ENCODE results near the gene ZNF609.
"Not testable (repeated sequence)": the region's sequence is repeated elsewhere in the genome, so short reads cannot be mapped to it uniquely, and the experiment has no call there.

ZNF609 gene

GRCh38 chr15:64596701-64597476 lies 136.5 kb downstream of the ZNF609 start:
- Mint-ChIP-seq H3K9me3 (no peaks in the 10 kb centered on the region), H3K36me3 (no peaks in the 10 kb centered on the region), H3K4me3 (peak overlapping the region; percentile 34), H3K27me3 (no peaks in the 10 kb centered on the region), H3K4me1 (peaks cover 47% of the 10 kb centered on the region), H3K27ac (peak overlapping the region; percentile 75)
- ATAC-seq, result peak; percentile 34

DNA sequence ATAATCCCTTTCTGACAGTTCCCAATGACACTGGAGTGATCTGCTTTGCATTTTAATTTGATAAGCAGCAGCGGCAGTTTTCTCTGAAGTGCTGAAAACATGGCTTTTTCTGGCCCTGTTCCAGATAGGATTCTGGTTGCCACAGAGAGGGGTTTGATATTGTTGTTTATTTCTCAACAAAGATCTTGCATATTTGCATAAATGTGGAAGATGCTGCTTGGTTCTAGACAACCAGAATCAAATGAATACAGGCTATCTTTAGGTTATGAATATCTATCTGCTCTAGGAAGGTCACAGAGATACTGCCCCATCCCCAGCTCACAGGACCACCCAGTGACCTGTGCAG lies 137.1 kb downstream of the ZNF609 start:
- Mint-ChIP-seq H3K4me1 (peaks cover 53% of the 10 kb centered on the region), H3K36me3 (no peaks in the 10 kb centered on the region)
- ATAC-seq, result no peak

GRCh38 chr15:64599226-64599625 lies 138.8 kb downstream of the ZNF609 start:
- Mint-ChIP-seq H3K27me3 (no peaks in the 10 kb centered on the region), H3K9me3 (no peaks in the 10 kb centered on the region), H3K4me1 (peaks cover 53% of the 10 kb centered on the region), H3K36me3 (no peaks in the 10 kb centered on the region), H3K27ac (peak overlapping the region; percentile 5), H3K4me3 (no peak overlapping the region)
- ATAC-seq, result no peak

More for the DNA sequence above, 137.1 kb downstream of the ZNF609 start:
- Mint-ChIP-seq H3K9me3 (no peaks in the 10 kb centered on the region), H3K4me3 (no peak overlapping the region), H3K27ac (peak overlapping the region; percentile 75), H3K27me3 (no peaks in the 10 kb centered on the region)

- H3K27ac Mint-ChIP-seq, result peak overlapping the region; percentile 5
Measured at GRCh38 chr15:64599716-64600115, 139.3 kb downstream of the ZNF609 start.

GRCh38 chr15:64600794-64601193 lies 140.4 kb downstream of the ZNF609 start:
- no peak overlapping the region for H3K4me3 Mint-ChIP-seq
- peaks cover 54% of the 10 kb centered on the region for H3K4me1 Mint-ChIP-seq
- no peak for ATAC-seq
- H3K27me3 Mint-ChIP-seq, result no peaks in the 10 kb centered on the region
- H3K27ac Mint-ChIP-seq, result no peak overlapping the region
- no peaks in the 10 kb centered on the region for H3K9me3 Mint-ChIP-seq
- H3K36me3 Mint-ChIP-seq, result no peaks in the 10 kb centered on the region

More at GRCh38 chr15:64599716-64600115, 139.3 kb downstream of the ZNF609 start:
- ATAC-seq, result no peak
- Mint-ChIP-seq H3K4me1 (peaks cover 54% of the 10 kb centered on the region), H3K27me3 (no peaks in the 10 kb centered on the region), H3K36me3 (no peaks in the 10 kb centered on the region), H3K9me3 (no peaks in the 10 kb centered on the region), H3K4me3 (no peak overlapping the region)

- peaks cover 42% of the 10 kb centered on the region for H3K4me1 Mint-ChIP-seq
- no peaks in the 10 kb centered on the region for H3K36me3 Mint-ChIP-seq
- no peak overlapping the region for H3K27ac Mint-ChIP-seq
- no peak overlapping the region for H3K4me3 Mint-ChIP-seq
- no peaks in the 10 kb centered on the region for H3K9me3 Mint-ChIP-seq
- no peak for ATAC-seq
- H3K27me3 Mint-ChIP-seq, result no peaks in the 10 kb centered on the region
Measured at GRCh38 chr15:64604319-64604718, 143.9 kb downstream of the ZNF609 start.

GRCh38 chr15:64607416-64607815 lies 147.0 kb downstream of the ZNF609 start:
- H3K36me3 Mint-ChIP-seq, ATAC-seq, H3K27ac Mint-ChIP-seq, H3K27me3 Mint-ChIP-seq, H3K4me3 Mint-ChIP-seq, H3K9me3 Mint-ChIP-seq: not testable (repeated sequence)
- peaks cover 27% of the 10 kb centered on the region for H3K4me1 Mint-ChIP-seq

DNA sequence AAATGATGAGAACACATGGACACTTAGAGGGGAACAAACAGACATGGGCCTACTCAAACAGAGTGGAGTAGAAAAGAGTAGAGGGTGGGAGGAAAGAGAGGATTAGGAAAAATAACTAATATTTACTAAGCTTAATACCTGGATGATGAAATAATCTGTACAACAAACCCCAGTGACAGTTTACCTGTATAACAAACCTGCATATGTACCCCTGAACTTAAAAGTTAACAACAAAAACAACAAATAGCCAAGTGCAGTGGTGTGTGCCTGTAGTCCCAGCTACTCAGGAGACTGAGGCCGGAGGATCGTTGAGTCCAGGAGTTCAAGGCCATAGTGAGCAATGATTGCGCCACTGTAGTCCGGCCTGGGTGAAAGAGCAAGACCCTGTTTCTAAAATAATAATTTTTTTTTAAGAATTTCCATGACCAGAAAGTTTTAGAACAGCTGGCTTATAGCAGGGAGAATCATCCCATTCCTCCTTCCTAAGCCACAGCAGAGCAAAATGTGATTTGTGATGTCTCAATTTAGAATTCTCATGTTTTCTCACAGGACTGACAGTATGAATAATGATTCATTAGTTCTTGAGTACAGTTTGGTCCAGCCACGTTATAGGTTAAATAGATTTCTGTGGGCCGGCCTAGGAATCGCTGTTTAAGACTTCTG lies 150.0 kb downstream of the ZNF609 start:
- H3K4me1 Mint-ChIP-seq, result peaks cover 19% of the 10 kb centered on the region
- no peak for ATAC-seq
- peak overlapping the region; percentile 49 for H3K27ac Mint-ChIP-seq
- H3K9me3 Mint-ChIP-seq, result no peaks in the 10 kb centered on the region
- H3K36me3 Mint-ChIP-seq, result no peaks in the 10 kb centered on the region
- no peak overlapping the region for H3K4me3 Mint-ChIP-seq
- no peaks in the 10 kb centered on the region for H3K27me3 Mint-ChIP-seq

DNA sequence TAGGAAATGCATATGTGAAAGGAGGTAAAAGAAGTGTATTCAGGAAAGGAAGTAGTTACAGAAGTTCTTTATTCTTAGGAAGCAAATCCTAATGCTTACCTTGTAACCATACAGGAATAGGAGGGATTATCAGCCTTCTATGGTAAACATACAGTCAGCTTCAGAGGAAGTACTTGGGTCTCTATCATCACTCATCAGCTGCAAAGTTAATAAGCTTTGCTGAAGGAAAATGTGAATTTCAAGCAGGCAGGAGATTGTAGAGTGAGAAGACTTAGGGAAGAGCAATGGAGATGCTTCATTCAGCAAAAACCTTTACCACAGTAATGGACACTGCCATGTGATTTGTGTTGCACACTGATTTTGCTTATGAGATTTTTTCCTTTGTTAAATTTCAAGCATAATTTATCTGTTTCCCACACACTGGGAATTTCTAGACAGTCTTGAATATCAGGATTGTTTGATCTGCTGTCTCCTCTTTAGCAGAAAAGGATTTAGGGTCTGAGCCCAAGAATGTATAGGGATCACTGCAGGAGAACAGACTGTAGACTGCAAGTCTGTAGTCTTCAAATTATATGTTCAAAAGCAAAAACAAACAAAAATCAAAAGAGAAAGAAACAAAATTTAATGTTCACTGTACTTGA lies 150.8 kb downstream of the ZNF609 start:
- H3K27ac Mint-ChIP-seq, result peak overlapping the region; percentile 49
- no peak for ATAC-seq
- no peaks in the 10 kb centered on the region for H3K27me3 Mint-ChIP-seq
- peaks cover 19% of the 10 kb centered on the region for H3K4me1 Mint-ChIP-seq
- H3K36me3 Mint-ChIP-seq, result no peaks in the 10 kb centered on the region
- H3K4me3 Mint-ChIP-seq, result no peak overlapping the region
- no peaks in the 10 kb centered on the region for H3K9me3 Mint-ChIP-seq

DNA sequence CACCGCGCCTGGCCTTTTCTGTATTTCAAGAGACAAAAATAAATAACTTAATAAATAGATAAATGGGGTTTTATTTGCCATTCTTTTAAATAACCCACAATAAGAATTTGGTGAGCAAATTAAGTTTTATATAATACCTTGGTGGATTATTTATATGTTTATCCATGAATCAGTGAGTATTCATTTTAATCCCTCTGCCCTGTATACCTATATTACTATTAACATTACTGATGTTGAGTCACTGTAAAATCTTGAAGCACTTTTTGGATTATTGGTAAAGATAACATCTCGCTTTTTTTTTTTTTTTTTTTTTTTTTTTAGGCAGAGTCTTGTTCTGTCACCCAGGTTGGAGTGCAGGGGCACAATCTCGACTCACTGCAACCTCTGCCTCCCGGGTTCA lies 154.1 kb downstream of the ZNF609 start:
- no peaks in the 10 kb centered on the region for H3K27me3 Mint-ChIP-seq
- no peaks in the 10 kb centered on the region for H3K36me3 Mint-ChIP-seq
- ATAC-seq, result no peak
- peaks cover 24% of the 10 kb centered on the region for H3K4me1 Mint-ChIP-seq
- no peak overlapping the region for H3K27ac Mint-ChIP-seq
- no peaks in the 10 kb centered on the region for H3K9me3 Mint-ChIP-seq
- H3K4me3 Mint-ChIP-seq, result no peak overlapping the region

DNA sequence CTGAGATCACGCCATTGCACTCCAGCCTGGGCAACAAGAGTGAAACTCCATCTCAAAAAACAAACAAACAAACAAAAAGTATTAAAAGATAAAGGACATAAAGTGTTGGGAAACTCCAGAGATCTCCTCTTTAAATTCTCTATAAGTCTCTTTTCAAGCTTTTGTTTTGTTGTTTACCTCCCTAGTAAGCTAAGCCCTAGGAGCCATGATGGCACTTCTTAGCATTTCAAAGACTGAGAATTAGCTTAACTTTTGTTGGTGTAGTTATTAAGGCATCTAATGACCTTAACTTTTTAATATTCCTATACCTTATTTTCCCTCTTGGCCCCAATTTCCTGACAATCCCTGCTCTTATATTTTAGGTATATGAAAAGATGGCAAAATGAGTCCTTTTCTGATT lies 157.3 kb downstream of the ZNF609 start:
- Mint-ChIP-seq H3K27ac (no peak overlapping the region), H3K36me3 (no peaks in the 10 kb centered on the region)

DNA sequence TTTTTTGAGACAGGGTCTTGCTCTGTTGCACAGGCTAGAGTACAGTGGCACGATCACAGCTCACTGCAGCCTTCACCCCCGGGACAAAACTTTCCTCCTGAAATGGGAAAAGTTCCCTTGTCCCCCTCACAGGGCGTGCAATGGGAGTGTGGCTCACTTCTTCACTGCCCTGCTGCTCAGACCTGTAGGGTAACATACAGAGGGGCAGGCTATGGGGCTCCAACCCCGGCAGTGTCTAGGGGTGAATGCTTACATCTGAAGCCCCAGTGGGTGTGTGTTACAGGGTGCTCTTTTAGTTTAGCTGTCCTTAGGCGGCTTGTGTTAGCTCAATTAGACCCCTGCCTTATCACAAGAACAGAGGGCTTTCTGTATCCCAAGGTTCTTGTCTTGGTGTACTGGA lies 157.8 kb downstream of the ZNF609 start:
- Mint-ChIP-seq H3K4me3 (no peak overlapping the region), H3K4me1 (peaks cover 44% of the 10 kb centered on the region), H3K27me3 (no peaks in the 10 kb centered on the region), H3K36me3 (no peaks in the 10 kb centered on the region), H3K27ac (peak overlapping the region; percentile 66), H3K9me3 (no peaks in the 10 kb centered on the region)
- ATAC-seq, result no peak

More for the DNA sequence above, 157.3 kb downstream of the ZNF609 start:
- Mint-ChIP-seq H3K4me3 (no peak overlapping the region), H3K27me3 (no peaks in the 10 kb centered on the region), H3K9me3 (no peaks in the 10 kb centered on the region), H3K4me1 (peaks cover 40% of the 10 kb centered on the region)
- no peak for ATAC-seq

DNA sequence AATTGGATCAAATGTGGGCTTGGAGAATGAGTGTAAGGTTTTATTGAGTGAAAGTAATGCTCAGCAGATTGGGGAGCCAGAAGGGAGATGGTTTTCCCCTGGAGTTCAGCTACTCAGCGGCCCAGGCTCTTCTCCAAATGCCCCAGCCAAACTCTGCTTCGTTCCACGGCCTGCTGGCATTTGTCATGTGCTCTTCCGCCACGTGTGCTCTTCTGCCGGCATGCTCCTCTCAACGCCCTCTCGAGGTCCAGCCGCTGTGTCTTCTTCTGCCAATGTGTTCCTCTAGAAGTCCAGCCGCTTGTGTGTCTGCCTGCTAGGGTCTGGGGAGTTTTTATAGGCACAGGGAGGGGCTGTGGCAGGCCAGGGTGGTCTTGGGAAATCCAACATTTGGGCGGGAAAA lies 158.2 kb downstream of the ZNF609 start:
- H3K4me1 Mint-ChIP-seq, result peaks cover 48% of the 10 kb centered on the region
- no peak for ATAC-seq
- H3K27me3 Mint-ChIP-seq, result no peaks in the 10 kb centered on the region
- no peaks in the 10 kb centered on the region for H3K36me3 Mint-ChIP-seq
- H3K9me3 Mint-ChIP-seq, result no peaks in the 10 kb centered on the region
- peak overlapping the region; percentile 66 for H3K27ac Mint-ChIP-seq
- H3K4me3 Mint-ChIP-seq, result no peak overlapping the region

- H3K27ac Mint-ChIP-seq, result peak overlapping the region; percentile 66
- no peaks in the 10 kb centered on the region for H3K27me3 Mint-ChIP-seq
- H3K4me1 Mint-ChIP-seq, result peaks cover 55% of the 10 kb centered on the region
- H3K36me3 Mint-ChIP-seq, result no peaks in the 10 kb centered on the region
- H3K9me3 Mint-ChIP-seq, result no peaks in the 10 kb centered on the region
- H3K4me3 Mint-ChIP-seq, result no peak overlapping the region
- ATAC-seq, result peak; percentile 51
Measured at GRCh38 chr15:64619880-64620839, 159.8 kb downstream of the ZNF609 start.

GRCh38 chr15:64621056-64621455 lies 160.7 kb downstream of the ZNF609 start:
- Mint-ChIP-seq H3K4me3 (no peak overlapping the region), H3K4me1 (peaks cover 55% of the 10 kb centered on the region), H3K27ac (peak overlapping the region; percentile 66), H3K27me3 (no peaks in the 10 kb centered on the region), H3K9me3 (no peaks in the 10 kb centered on the region), H3K36me3 (no peaks in the 10 kb centered on the region)
- no peak for ATAC-seq

Data from stimulated activated memory B cell treated with anti-CD40 and anti-IgM and Interleukin-4, amounts not matched to agents 10 μg/mL and 1 μg/mL and 100 μg/mL, for 72 hours (primary cell).